ENCODE measurements around the gene KARS1. TPM values are rescaled to one million over a fixed set of nuclear protein-coding genes. Genes with fewer than 3 reads are reported as not detected.

The KARS1 gene
- total RNA-seq, 1 experiment from 2014 or later, result 196 TPM

DNA sequence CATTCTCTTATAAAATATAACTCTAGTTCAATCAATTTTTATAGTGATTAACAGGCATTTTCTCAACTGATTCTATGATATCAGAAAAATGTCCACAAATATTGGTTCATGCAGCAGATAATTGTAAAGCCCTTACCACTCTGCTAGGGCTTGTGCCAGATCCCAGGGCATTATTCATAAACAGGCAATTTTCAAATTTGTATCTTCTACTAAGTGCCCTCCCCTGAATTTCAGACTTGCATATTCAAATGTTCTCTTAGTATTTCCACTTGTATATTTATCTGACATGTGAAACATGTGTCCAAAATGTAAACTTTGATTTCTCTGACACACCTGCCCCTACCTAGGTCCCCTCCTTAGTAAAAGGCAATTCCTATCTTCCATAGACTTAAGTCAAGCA is 20.0 kb upstream of the KARS1 start:
- no peak for DNase-seq (ENCODE audit: low read depth, low spot score)
- intact Hi-C loops (cut with micrococcal nuclease), result no loop called here
- Histone ChIP-seq H3K4me3 (replicated peaks in 1 of 2; ENCODE audit: low read depth in 1 of 2, low read length in 2 of 2) (no peak overlapping the region), H2AFZ (ENCODE audit: low read depth, low read length, poor library complexity, severe bottlenecking) (no peak overlapping the region), H4K20me1 (ENCODE audit: insufficient read depth) (no peaks in the 10 kb centered on the region), H3K36me3 (ENCODE audit: control insufficient read depth in 1 of 2, insufficient read depth in 2 of 2, low read length in 2 of 2) (no peaks in the 10 kb centered on the region), H3K4me2 (ENCODE audit: low read length) (no peak overlapping the region), H3K9me3 (ENCODE audit: control insufficient read depth in 1 of 2, insufficient read depth in 1 of 2, low read depth in 1 of 2, low read length in 2 of 2) (no peaks in the 10 kb centered on the region), H3K9ac (ENCODE audit: low read length) (no peak overlapping the region), H3K27me3 (ENCODE audit: insufficient read depth, low read length) (no peaks in the 10 kb centered on the region), H3K4me1 (ENCODE audit: control insufficient read depth in 1 of 2, insufficient read depth in 2 of 2, low read length in 2 of 2) (no peaks in the 10 kb centered on the region), H3K27ac (ENCODE audit: low read depth, low read length) (no peak overlapping the region), H3K79me2 (ENCODE audit: insufficient read depth, low read length) (no peaks in the 10 kb centered on the region), H3K9me2 (ENCODE audit: insufficient read depth) (no peaks in the 10 kb centered on the region)
- BruUV-seq (replicated peaks), result no TSS peak
- no peak for TF ChIP-seq POLR2AphosphoS5 (IDR thresholded peaks at IDR 0.05; ENCODE audit: low read depth, low read length)
- TF ChIP-seq, protein P1, sequence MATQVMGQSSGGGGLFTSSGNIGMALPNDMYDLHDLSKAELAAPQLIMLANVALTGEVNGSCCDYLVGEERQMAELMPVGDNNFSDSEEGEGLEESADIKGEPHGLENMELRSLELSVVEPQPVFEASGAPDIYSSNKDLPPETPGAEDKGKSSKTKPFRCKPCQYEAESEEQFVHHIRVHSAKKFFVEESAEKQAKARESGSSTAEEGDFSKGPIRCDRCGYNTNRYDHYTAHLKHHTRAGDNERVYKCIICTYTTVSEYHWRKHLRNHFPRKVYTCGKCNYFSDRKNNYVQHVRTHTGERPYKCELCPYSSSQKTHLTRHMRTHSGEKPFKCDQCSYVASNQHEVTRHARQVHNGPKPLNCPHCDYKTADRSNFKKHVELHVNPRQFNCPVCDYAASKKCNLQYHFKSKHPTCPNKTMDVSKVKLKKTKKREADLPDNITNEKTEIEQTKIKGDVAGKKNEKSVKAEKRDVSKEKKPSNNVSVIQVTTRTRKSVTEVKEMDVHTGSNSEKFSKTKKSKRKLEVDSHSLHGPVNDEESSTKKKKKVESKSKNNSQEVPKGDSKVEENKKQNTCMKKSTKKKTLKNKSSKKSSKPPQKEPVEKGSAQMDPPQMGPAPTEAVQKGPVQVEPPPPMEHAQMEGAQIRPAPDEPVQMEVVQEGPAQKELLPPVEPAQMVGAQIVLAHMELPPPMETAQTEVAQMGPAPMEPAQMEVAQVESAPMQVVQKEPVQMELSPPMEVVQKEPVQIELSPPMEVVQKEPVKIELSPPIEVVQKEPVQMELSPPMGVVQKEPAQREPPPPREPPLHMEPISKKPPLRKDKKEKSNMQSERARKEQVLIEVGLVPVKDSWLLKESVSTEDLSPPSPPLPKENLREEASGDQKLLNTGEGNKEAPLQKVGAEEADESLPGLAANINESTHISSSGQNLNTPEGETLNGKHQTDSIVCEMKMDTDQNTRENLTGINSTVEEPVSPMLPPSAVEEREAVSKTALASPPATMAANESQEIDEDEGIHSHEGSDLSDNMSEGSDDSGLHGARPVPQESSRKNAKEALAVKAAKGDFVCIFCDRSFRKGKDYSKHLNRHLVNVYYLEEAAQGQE (IDR thresholded peaks at IDR 0.05; ENCODE audit: low read depth), result no peak
- TF ChIP-seq SRF (IDR thresholded peaks at IDR 0.05; ENCODE audit: low read depth), result no peak
- TF ChIP-seq EGR1 (IDR thresholded peaks at IDR 0.05; ENCODE audit: low read depth), result no peak
- TF ChIP-seq CEBPB (IDR thresholded peaks at IDR 0.05; ENCODE audit: low read depth), result no peak
- TF ChIP-seq TCF7L2 (IDR thresholded peaks at IDR 0.05; ENCODE audit: borderline replicate concordance, extremely low read depth, insufficient read depth, insufficient read length), result no peak
- TF ChIP-seq POLR2A (IDR thresholded peaks at IDR 0.05; ENCODE audit: borderline replicate concordance, extremely low read depth, insufficient read depth, insufficient read length), result no peak
- TF ChIP-seq ZNF274 (IDR thresholded peaks at IDR 0.05; ENCODE audit: low read depth, low read length), result no peak
- no peak for TF ChIP-seq JUND (IDR thresholded peaks at IDR 0.05)
- RAD21 ChIA-PET (ENCODE audit: low non-redundant PET in 1 of 2, low total read pairs in 2 of 2, uncharacterized antibody in 2 of 2, unreplicated experiment in 2 of 2), result no interaction called here
- CTCF ChIA-PET, result no interaction called here
- ATAC-seq, result no peak
- POLR2A ChIA-PET, result no interaction called here

All from HCT116 (cell line).